SU-DHL-6 (cell line): ENCODE measurements around the gene SLC45A3.

ENCODE experiments used
- H2AFZ ChIP-seq: fragments of 200-600 bp; sonication (generic); 2 replicates; pipeline ENCODE4 v1.6.1; 2014; ENCODE audit warnings: low read depth, mild to moderate bottlenecking, moderate library complexity, mixed read lengths, antibody characterized with exemption, low read length; ENCODE audit not compliant: severe bottlenecking
- H3F3A ChIP-seq: fragments of 200-600 bp; shearing (Covaris generic); 2 replicates; pipeline ENCODE4 v1.6.0; 2016; ENCODE audit warnings: antibody characterized with exemption, mild to moderate bottlenecking; ENCODE audit not compliant: insufficient read depth
- H3K27ac ChIP-seq: fragments of 200-600 bp; sonication (generic); 2 replicates; pipeline ENCODE4 v1.5.1; 2016; ENCODE audit warnings: low read depth, mild to moderate bottlenecking, low read length, moderate library complexity, mixed read lengths
- H3K27me3 ChIP-seq: fragments of 200-600 bp; sonication (generic), shearing (Covaris generic); 2 replicates; pipeline ENCODE4 v1.6.0; 2014; ENCODE audit warnings: mild to moderate bottlenecking, low read length
- H3K36me3 ChIP-seq: fragments of 200-600 bp; sonication (generic); 2 replicates; pipeline ENCODE4 v1.6.1; 2014; ENCODE audit warnings: mild to moderate bottlenecking, low read length, mixed read lengths
- H3K4me2 ChIP-seq: fragments of 300-600, 200-600 bp; shearing (Covaris generic), sonication (generic); 2 replicates; pipeline ENCODE4 v1.6.0; 2014; ENCODE audit warnings: low read length, low read depth, mild to moderate bottlenecking; ENCODE audit not compliant: poor library complexity, severe bottlenecking
- H3K4me3 ChIP-seq: fragments of 200-600 bp; sonication (generic); 2 replicates; pipeline ENCODE4 v1.5.1; 2014; ENCODE audit warnings: antibody characterized with exemption, low read length, mild to moderate bottlenecking, mixed read lengths; ENCODE audit not compliant: insufficient read depth, poor library complexity, severe bottlenecking
- H3K79me2 ChIP-seq: fragments of 200-600 bp; sonication (generic); 2 replicates; pipeline ENCODE4 v1.6.1; 2014; ENCODE audit warnings: mild to moderate bottlenecking, low read length, moderate library complexity; ENCODE audit not compliant: insufficient read depth
- H3K9ac ChIP-seq: fragments of 200-600 bp; sonication (generic); 2 replicates; pipeline ENCODE4 v1.7.0; 2014; ENCODE audit warnings: mild to moderate bottlenecking, low read length
- H3K9me2 ChIP-seq: fragments of 200-600 bp; sonication (generic); replicated peaks from 2 replicates; pipeline ENCODE4 v1.6.1; 2014; ENCODE audit warnings: low read length; ENCODE audit not compliant: insufficient read depth
- H3K9me3 ChIP-seq: fragments of 200-600 bp; sonication (generic); 2 replicates; pipeline ENCODE4 v1.6.1; 2014; ENCODE audit warnings: low read length, mixed read lengths; ENCODE audit not compliant: insufficient read depth
- H4K20me1 ChIP-seq: fragments of 200-600 bp; sonication (generic); 2 replicates; pipeline ENCODE4 v1.6.1; 2014; ENCODE audit warnings: low read depth, mild to moderate bottlenecking, antibody characterized with exemption, low read length, moderate library complexity, mixed read lengths
- EZH2phosphoT487 ChIP-seq: fragments of 200-600 bp; sonication (generic), shearing (Covaris generic); conservative IDR thresholded peaks from 2 replicates; pipeline ENCODE4 v1.6.1; 2018; ENCODE audit warnings: mild to moderate bottlenecking, antibody characterized with exemption, low read length, moderate library complexity, mixed read lengths
- TF ChIP-seq, protein P1 (sequence below): fragments of 200-600 bp; sonication (generic); IDR thresholded peaks from one replicate; pipeline ENCODE4 v1.5.1; 2017; ENCODE audit warnings: antibody characterized with exemption, mild to moderate bottlenecking, low read length, moderate library complexity; ENCODE audit not compliant: insufficient read depth, poor library complexity, severe bottlenecking

SLC45A3 gene

DNA sequence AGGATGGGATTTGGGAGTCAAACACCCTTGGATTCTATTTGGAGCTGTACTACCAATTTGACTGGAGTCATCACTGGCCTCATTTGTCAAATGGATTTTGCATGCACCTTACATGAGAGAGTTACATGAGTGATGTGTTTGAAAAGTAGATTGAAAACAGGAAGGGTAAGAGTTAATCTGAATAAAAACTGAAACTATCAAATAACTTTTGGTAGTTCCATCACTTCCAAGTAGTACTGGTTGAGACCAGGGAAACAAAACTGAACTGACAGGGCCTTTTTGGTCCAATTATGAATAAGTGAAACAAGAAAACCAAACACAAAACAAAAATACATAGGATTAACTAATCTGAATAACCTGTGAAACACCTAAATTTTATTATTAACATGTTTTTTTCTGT is 39.5 kb upstream of the SLC45A3 start:
- H3K9me2 ChIP-seq: no peaks in the 10 kb centered on the region
- peaks cover 31% of the 10 kb centered on the region for H3F3A ChIP-seq
- H3K79me2 ChIP-seq: peaks cover 8% of the 10 kb centered on the region; the same call in 1 of the 2 replicates
- TF ChIP-seq, protein P1, sequence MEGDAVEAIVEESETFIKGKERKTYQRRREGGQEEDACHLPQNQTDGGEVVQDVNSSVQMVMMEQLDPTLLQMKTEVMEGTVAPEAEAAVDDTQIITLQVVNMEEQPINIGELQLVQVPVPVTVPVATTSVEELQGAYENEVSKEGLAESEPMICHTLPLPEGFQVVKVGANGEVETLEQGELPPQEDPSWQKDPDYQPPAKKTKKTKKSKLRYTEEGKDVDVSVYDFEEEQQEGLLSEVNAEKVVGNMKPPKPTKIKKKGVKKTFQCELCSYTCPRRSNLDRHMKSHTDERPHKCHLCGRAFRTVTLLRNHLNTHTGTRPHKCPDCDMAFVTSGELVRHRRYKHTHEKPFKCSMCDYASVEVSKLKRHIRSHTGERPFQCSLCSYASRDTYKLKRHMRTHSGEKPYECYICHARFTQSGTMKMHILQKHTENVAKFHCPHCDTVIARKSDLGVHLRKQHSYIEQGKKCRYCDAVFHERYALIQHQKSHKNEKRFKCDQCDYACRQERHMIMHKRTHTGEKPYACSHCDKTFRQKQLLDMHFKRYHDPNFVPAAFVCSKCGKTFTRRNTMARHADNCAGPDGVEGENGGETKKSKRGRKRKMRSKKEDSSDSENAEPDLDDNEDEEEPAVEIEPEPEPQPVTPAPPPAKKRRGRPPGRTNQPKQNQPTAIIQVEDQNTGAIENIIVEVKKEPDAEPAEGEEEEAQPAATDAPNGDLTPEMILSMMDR: no peak
- no peak for TF ChIP-seq EZH2phosphoT487
- H3K9ac ChIP-seq: no peak overlapping the region
- no peaks in the 10 kb centered on the region for H3K9me3 ChIP-seq
- no peak overlapping the region for H2AFZ ChIP-seq
- H4K20me1 ChIP-seq: peaks cover 3% of the 10 kb centered on the region; the same call in 1 of the 2 replicates
- H3K4me2 ChIP-seq: no peak overlapping the region
- H3K27me3 ChIP-seq: no peaks in the 10 kb centered on the region
- H3K27ac ChIP-seq: no peak overlapping the region
- peaks cover 70% of the 10 kb centered on the region for H3K36me3 ChIP-seq
- H3K4me3 ChIP-seq: no peak overlapping the region

DNA sequence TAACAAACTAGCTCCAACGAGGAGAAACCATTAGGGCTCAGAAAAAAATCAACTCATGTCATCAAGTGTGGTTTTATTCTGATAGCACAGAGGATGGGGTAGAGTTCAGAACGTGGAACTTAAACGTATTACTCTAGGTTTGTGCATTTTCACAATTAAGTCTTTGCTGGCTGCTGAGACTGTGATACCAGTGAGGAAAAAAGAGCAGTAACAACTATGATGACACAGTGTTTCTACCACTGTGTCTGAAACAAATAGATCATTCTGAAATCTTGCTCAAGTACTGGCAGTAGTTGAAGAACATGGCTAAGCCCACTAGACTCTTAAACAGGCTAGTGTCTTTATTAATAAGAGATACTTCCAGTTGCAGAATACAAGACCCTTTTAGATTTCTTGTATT is 38.7 kb upstream of the SLC45A3 start:
- Histone ChIP-seq H3K4me3 (no peak overlapping the region), H3K4me2 (no peak overlapping the region), H3K36me3 (peaks cover 64% of the 10 kb centered on the region), H3K79me2 (0 out of 2 replicates have a peak, but pooled peaks cover 4% of the 10 kb centered on the region), H4K20me1 (no peaks in the 10 kb centered on the region; the same call in 1 of the 2 replicates), H3K27me3 (no peaks in the 10 kb centered on the region), H3K27ac (no peak overlapping the region), H3K9me3 (no peaks in the 10 kb centered on the region), H3K9ac (no peak overlapping the region), H3K9me2 (no peaks in the 10 kb centered on the region), H2AFZ (no peak overlapping the region), H3F3A (peaks cover 38% of the 10 kb centered on the region)
- TF ChIP-seq, protein P1: no peak
- no peak for TF ChIP-seq EZH2phosphoT487

DNA sequence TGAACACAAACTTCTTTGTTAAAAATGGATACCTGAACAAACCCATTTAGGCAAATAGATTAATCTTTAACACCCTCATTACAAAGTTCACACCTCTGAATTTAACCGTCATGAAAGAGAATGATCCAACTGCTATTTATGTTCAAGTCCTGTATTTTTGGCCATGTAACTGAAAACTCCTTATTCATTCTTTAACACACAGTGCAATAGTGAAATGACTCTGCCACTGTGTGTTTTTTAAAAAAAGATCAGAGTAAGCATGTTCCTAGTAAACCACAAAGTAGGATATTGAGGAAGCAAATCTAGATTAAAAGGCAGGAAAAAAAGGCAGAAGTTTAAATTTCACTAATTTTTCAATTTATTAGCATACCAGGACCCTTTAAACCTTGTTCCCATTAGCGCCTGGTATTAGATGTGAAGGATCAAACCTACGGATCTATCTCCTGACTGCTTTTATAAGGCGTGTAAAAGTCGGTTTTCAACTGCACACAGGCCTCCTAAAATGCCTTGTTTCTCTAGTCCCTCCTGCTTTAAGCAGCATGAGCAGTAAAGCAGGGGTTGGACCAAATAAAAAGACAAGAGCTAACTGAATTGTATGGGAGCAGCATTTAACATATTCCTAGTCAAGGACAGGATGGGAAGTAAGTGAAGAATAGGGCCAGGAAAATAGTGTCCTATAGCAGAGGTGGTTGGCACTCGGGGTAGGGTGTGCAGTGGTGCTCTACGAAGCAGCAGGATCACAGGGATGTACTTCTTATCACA is 36.2 kb upstream of the SLC45A3 start:
- H3K27ac ChIP-seq: no peak overlapping the region
- no peak overlapping the region for H3K4me2 ChIP-seq
- TF ChIP-seq EZH2phosphoT487: no peak
- TF ChIP-seq, protein P1: no peak
- H3K9me2 ChIP-seq: no peaks in the 10 kb centered on the region
- no peak overlapping the region for H3K4me3 ChIP-seq
- no peaks in the 10 kb centered on the region for H4K20me1 ChIP-seq
- H3K36me3 ChIP-seq: peaks cover 54% of the 10 kb centered on the region
- H3K79me2 ChIP-seq: no peaks in the 10 kb centered on the region
- no peak overlapping the region for H2AFZ ChIP-seq
- H3F3A ChIP-seq: peaks cover 54% of the 10 kb centered on the region
- no peaks in the 10 kb centered on the region for H3K9me3 ChIP-seq
- no peaks in the 10 kb centered on the region for H3K27me3 ChIP-seq
- no peak overlapping the region for H3K9ac ChIP-seq
